HL-60 (cell line): Measurements from ENCODE around the gene ANKRD11.

Experiments
- DNase-seq, 2 experiments: peaks; one replicate each; pipeline ENCODE4 v3.0.0-alpha.2; 2010 to 2020; ENCODE audit warnings: low read depth in 1 of 2, low spot score in 1 of 2
- H3K27ac ChIP-seq: fragments of 250-450 bp; sonication (Bioruptor Pico); replicated peaks from 2 replicates; pipeline ENCODE4 v1.5.1; 2020; ENCODE audit warnings: mild to moderate bottlenecking, moderate library complexity
- H3K27me3 ChIP-seq: fragments of 250-450 bp; sonication (Bioruptor Pico); 2 replicates; pipeline ENCODE4 v1.5.1; 2021; ENCODE audit warnings: mild to moderate bottlenecking, moderate library complexity; ENCODE audit not compliant: insufficient read depth, poor library complexity, severe bottlenecking
- H3K4me3 ChIP-seq: replicated peaks from 2 replicates; pipeline ENCODE4 v1.5.1; 2011; ENCODE audit warnings: mild to moderate bottlenecking, control low read depth, low read length; ENCODE audit not compliant: insufficient read depth
- CTCF ChIP-seq: IDR thresholded peaks from one replicate; pipeline ENCODE4 v1.5.1; 2011; ENCODE audit warnings: low read length, control low read depth, inconsistent platforms; ENCODE audit not compliant: insufficient read depth
- GABPA ChIP-seq: IDR thresholded peaks from 2 replicates; pipeline ENCODE4 v1.6.1; 2012; ENCODE audit warnings: low read depth
- POLR2AphosphoS5 ChIP-seq: IDR thresholded peaks from 2 replicates; pipeline ENCODE4 v1.6.1; 2012; ENCODE audit warnings: low read depth
- REST ChIP-seq: IDR thresholded peaks from 2 replicates; pipeline ENCODE4 v1.6.1; 2012; ENCODE audit warnings: low read depth; ENCODE audit not compliant: insufficient replicate concordance
- SPI1 ChIP-seq: IDR thresholded peaks from 2 replicates; pipeline ENCODE4 v1.6.1; 2012; ENCODE audit warnings: low read depth, mild to moderate bottlenecking, borderline replicate concordance

The ANKRD11 gene

GRCh38 chr16:89448656-89449055, 41.7 kb downstream of the ANKRD11 start:
- no peak for DNase-seq
- Histone ChIP-seq H3K4me3 (no peak overlapping the region), H3K27me3 (no peaks in the 10 kb centered on the region), H3K27ac (no peak overlapping the region)
- TF ChIP-seq GABPA: no peak
- no peak for TF ChIP-seq CTCF
- TF ChIP-seq POLR2AphosphoS5: no peak
- no peak for TF ChIP-seq SPI1
- no peak for TF ChIP-seq REST

GRCh38 chr16:89446975-89447293, 43.4 kb downstream of the ANKRD11 start:
- Histone ChIP-seq H3K27me3 (no peaks in the 10 kb centered on the region), H3K4me3 (no peak overlapping the region), H3K27ac (no peak overlapping the region)
- DNase-seq: no peak
- TF ChIP-seq GABPA: no peak
- TF ChIP-seq SPI1: no peak
- TF ChIP-seq POLR2AphosphoS5: no peak
- TF ChIP-seq CTCF: no peak
- no peak for TF ChIP-seq REST

GRCh38 chr16:89446136-89446974, 44.0 kb downstream of the ANKRD11 start:
- DNase-seq: no peak
- no peak overlapping the region for H3K27ac ChIP-seq
- no peak overlapping the region for H3K4me3 ChIP-seq
- no peaks in the 10 kb centered on the region for H3K27me3 ChIP-seq
- TF ChIP-seq POLR2AphosphoS5 (no peak), GABPA (no peak), CTCF (no peak), REST (no peak), SPI1 (no peak)
